ENCODE measurements around the gene BCAS3. TPM values are rescaled to one million over a fixed set of nuclear protein-coding genes. Genes with fewer than 3 reads are reported as not detected.

Gene BCAS3
- total RNA-seq, 1 donor from 2014 or later = 75.9 TPM

DNA sequence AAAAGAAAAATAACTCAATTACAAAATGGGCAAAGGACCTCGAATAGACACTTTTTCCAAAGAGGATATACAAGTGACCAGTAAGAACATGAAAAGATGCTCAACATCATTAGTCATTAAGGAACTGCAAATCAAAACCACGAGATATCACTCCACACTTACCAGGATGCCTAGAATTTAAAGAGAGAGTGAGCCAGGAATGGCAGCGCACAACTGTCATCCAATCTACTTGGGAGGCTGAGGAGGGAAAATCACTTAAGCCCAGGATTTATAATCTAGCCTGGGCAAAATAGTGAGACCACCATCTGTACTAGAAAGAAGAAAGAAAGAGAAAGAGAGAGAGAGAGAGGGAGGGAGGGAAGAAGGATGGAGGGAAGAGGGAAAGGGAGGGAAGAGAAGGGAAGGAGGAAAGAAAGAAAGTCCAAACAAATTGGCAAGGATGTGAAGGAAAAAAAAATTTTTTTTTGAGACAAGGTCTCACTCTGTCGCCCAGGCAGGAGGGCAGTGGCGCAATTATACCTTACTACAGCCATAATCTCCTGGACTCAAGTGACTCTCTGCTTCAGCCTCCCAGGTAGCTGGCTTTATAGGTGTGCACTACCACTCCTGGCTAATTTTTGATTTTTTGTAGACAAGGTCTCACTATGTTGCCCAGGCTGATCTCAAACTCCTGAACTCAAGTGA, 744.6 kb downstream of the BCAS3 start:
- no peak for DNase-seq (ENCODE audit: low spot score in 2 of 2)
- no peaks in the 10 kb centered on the region for H3K36me3 ChIP-seq
- no peaks in the 10 kb centered on the region for H3K27me3 ChIP-seq
- intact Hi-C loops (cut with DNase I) = no loop called here
- no peak overlapping the region for H3K4me3 ChIP-seq
- H3K9me3 ChIP-seq = no peaks in the 10 kb centered on the region
- TF ChIP-seq, protein P1, sequence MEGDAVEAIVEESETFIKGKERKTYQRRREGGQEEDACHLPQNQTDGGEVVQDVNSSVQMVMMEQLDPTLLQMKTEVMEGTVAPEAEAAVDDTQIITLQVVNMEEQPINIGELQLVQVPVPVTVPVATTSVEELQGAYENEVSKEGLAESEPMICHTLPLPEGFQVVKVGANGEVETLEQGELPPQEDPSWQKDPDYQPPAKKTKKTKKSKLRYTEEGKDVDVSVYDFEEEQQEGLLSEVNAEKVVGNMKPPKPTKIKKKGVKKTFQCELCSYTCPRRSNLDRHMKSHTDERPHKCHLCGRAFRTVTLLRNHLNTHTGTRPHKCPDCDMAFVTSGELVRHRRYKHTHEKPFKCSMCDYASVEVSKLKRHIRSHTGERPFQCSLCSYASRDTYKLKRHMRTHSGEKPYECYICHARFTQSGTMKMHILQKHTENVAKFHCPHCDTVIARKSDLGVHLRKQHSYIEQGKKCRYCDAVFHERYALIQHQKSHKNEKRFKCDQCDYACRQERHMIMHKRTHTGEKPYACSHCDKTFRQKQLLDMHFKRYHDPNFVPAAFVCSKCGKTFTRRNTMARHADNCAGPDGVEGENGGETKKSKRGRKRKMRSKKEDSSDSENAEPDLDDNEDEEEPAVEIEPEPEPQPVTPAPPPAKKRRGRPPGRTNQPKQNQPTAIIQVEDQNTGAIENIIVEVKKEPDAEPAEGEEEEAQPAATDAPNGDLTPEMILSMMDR (IDR thresholded peaks at IDR 0.05) = no peak
- no peak overlapping the region for H3K27ac ChIP-seq
- H3K4me1 ChIP-seq = no peaks in the 10 kb centered on the region

DNA sequence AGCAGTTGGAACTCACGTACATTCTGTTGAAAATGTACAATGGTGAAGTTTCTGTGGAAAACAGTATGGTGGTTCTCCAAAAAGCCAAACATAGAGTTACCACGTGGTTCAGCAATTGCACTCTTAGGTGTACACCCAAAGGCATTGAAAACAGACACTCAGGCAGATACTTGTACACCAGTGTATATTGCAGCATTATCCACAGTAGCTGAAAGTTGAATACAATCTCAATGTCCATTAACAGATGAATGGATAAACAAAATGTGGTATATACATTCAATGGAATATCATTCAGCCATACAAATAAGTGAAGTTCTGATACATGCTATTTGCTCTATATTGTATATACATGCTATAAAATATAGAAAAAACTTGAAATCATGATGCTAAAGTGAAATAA, 745.2 kb downstream of the BCAS3 start:
- H3K4me1 ChIP-seq = no peaks in the 10 kb centered on the region
- no peak overlapping the region for H3K4me3 ChIP-seq
- H3K27ac ChIP-seq = no peak overlapping the region
- TF ChIP-seq, protein P1 (IDR thresholded peaks at IDR 0.05) = no peak
- no peaks in the 10 kb centered on the region for H3K9me3 ChIP-seq
- intact Hi-C loops (cut with DNase I) = no loop called here
- no peak for DNase-seq (ENCODE audit: low spot score in 2 of 2)
- no peaks in the 10 kb centered on the region for H3K27me3 ChIP-seq
- H3K36me3 ChIP-seq = no peaks in the 10 kb centered on the region

DNA sequence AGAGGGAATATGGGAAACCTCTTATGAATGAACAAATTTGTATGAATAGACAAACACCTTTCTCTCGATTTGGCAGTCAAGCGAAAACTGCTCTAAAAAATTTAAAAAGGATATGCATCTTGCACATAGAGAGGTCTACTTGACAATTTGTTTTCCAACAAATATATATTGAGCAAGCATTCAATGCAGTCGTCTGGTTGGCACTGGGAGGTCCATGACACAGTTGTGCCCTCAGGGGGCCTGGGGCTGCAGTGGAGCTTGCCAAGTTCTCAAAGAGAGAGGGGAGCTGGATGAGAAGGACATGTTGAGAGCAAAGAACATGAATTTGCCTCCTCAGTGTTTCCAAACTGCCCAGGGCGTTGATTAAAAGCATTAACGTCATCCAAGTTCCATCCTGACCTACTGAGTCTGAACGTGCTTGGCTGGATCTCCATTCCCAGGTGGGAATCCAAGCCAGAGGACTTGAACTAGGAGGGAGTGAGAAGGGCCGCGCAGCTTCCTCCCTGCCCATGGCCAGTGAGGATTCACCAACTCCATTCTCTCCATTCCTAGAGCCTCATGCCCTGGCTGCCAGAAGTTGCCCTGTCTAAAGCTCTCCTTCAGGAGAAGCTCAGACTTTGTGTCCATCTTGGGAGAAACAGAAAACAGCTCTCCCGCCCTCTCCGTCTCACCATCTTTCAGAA, 746.5 kb downstream of the BCAS3 start:
- Histone ChIP-seq H3K27me3 (no peaks in the 10 kb centered on the region), H3K9me3 (no peaks in the 10 kb centered on the region), H3K36me3 (no peaks in the 10 kb centered on the region), H3K27ac (no peak overlapping the region), H3K4me1 (no peaks in the 10 kb centered on the region), H3K4me3 (no peak overlapping the region)
- DNase-seq (ENCODE audit: low spot score in 2 of 2) = no peak
- intact Hi-C loops (cut with DNase I) = no loop called here
- TF ChIP-seq, protein P1 (IDR thresholded peaks at IDR 0.05) = no peak

DNA sequence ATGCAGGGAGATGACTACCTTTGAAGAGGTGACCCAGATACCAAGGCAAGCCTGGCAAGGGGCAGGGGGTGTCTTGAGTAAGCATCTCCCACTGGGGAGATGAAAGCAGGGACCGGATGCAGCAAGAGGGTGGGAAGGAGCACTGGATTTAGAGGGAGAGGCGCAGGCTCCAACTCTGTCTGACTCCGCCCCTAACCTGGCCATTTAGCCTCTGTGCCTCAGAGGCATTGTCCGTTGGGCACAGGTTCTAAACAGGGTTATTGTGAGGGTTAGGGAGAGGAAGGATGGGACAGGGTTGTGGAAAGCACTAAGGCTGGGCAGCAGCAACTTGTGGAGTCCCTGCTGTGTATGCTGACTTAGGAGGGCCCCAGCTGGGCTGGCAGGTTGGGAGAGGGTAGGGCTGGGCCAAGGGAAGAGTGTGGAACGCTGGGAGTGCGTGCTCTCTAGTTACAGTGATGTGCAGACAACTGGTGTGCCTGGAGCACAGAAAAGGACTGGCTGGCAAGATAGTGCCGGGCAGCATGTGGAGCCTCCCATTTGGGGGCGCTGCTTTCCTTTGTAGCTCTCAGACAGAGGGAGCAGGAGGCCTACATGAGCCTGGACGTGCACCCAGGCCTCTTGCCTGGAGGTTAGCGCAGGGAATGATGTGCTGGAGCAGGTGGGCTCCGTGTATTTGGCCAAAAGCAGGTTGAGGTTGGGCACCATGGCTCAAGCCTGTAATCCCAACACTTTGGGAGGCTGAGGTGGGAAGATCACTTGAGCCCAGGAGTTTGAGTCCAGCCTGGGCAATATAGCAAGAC, 748.2 kb downstream of the BCAS3 start:
- no peak for DNase-seq (ENCODE audit: low spot score in 2 of 2)
- no peaks in the 10 kb centered on the region for H3K27me3 ChIP-seq
- H3K36me3 ChIP-seq = no peaks in the 10 kb centered on the region
- TF ChIP-seq, protein P1 (IDR thresholded peaks at IDR 0.05) = no peak
- no peak overlapping the region for H3K4me3 ChIP-seq
- no peaks in the 10 kb centered on the region for H3K4me1 ChIP-seq
- no peak overlapping the region for H3K27ac ChIP-seq
- intact Hi-C loops (cut with DNase I) = no loop called here
- no peaks in the 10 kb centered on the region for H3K9me3 ChIP-seq

DNA sequence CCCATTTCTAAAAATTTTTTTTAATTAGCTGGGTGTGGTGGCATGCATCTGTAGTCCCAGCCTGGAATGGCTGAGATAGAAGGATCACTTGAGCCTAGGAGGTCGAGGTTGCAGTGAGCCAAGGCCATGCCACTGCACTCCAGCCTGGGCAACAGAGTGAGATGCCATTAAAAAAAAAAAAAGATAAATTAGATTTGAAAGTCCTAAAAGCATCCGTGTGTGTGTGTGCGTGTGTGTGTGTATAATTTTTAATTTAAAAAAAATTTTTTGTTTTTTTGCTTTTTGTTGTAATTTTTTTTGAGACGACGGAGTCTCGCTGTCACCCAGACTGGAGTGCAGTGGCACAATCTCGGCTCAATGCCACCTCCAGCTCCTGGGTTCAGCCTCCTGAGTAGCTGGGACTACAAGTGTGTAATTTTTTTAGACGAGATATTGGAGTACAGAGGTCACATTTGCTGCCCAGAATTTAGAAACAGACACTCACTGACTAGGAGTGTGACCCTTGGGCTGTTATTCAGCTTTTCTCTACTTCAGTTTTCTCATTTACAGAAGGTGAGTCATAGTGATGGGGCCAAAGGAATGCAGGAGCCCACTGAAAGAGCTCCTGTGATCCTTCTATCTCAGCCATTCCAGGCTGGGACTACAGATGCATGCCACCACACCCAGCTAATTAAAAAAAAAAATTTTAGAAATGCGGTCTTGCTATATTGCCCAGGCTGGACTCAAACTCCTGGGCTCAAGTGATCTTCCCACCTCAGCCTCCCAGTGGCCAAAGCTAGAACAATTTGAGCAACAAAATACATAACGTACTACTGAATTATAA, 749.0 kb downstream of the BCAS3 start:
- H3K4me1 ChIP-seq = no peaks in the 10 kb centered on the region
- DNase-seq (ENCODE audit: low spot score in 2 of 2) = no peak
- no peaks in the 10 kb centered on the region for H3K9me3 ChIP-seq
- intact Hi-C loops (cut with DNase I) = no loop called here
- H3K27ac ChIP-seq = no peak overlapping the region
- no peaks in the 10 kb centered on the region for H3K36me3 ChIP-seq
- no peak overlapping the region for H3K4me3 ChIP-seq
- no peaks in the 10 kb centered on the region for H3K27me3 ChIP-seq
- TF ChIP-seq, protein P1 (IDR thresholded peaks at IDR 0.05) = no peak
